Kidney (tissue), 14 donors: ENCODE measurements around the gene FANCI. TPM values are rescaled to one million over a fixed set of nuclear protein-coding genes. Genes with fewer than 3 reads are reported as not detected.
A peak's percentile ranks its signal among the peaks of the same experiment; 100 is the strongest.

Experiments used
- DNase-seq, 5 donors: peaks; one replicate each; pipeline ENCODE4 v3.0.0-alpha.2; 2013 to 2020
- FAIRE-seq: peaks from 2 replicates; lab custom pipeline; 2012; peaks lifted over from hg19 to GRCh38; lab: Jason Lieb, UNC
- H3K27ac ChIP-seq, 2 donors: one replicate each; pipeline ENCODE4 v1.7.0; 2013; ENCODE audit warnings: low read depth in 2 of 2, low read length in 2 of 2, inconsistent platforms in 1 of 2
- H3K27me3 ChIP-seq: one replicate; pipeline ENCODE4 v1.7.1; 2013; ENCODE audit warnings: low read length, inconsistent platforms; ENCODE audit not compliant: control insufficient read depth, insufficient read depth
- H3K36me3 ChIP-seq, 3 donors: one replicate each; pipeline versions ENCODE4 v1.7.0 to v1.7.1; 2013; ENCODE audit warnings: low read length in 3 of 3, control low read depth in 1 of 3, inconsistent platforms in 1 of 3; ENCODE audit not compliant: insufficient read depth in 3 of 3, control insufficient read depth in 2 of 3
- H3K4me1 ChIP-seq, 3 donors: one replicate each; pipeline versions ENCODE4 v1.7.0 to v1.7.1; 2013; ENCODE audit warnings: low read length in 3 of 3, inconsistent platforms in 1 of 3, low read depth in 1 of 3; ENCODE audit not compliant: control insufficient read depth in 2 of 3, insufficient read depth in 2 of 3
- H3K4me3 ChIP-seq, 3 donors: one replicate each; pipeline versions ENCODE4 v1.7.0 to v1.8.1; 2013; ENCODE audit warnings: low read length in 3 of 3, control low read depth in 1 of 3, inconsistent platforms in 1 of 3
- H3K9ac ChIP-seq, 3 donors: one replicate each; pipeline versions ENCODE4 v1.7.0 to v1.7.1; 2013; ENCODE audit warnings: low read length in 3 of 3, control low read depth in 1 of 3, inconsistent platforms in 1 of 3
- H3K9me3 ChIP-seq, 3 donors: one replicate each; pipeline versions ENCODE4 v1.7.0 to v1.7.1; 2013; ENCODE audit warnings: low read length in 3 of 3, control low read depth in 1 of 3, inconsistent platforms in 1 of 3; ENCODE audit not compliant: control insufficient read depth in 2 of 3, insufficient read depth in 1 of 3
- CTCF ChIP-seq: IDR thresholded peaks from 3 replicates; pipeline ENCODE4 v1.5.1; 2012; ENCODE audit warnings: mild to moderate bottlenecking, moderate library complexity, borderline replicate concordance; ENCODE audit not compliant: insufficient read depth; ENCODE audit errors: extremely low read depth
- intact Hi-C: fragments of 100-400 bp; cut with DNase I; formaldehyde crosslinking; loops from one replicate; pipeline ENCODE4 v1.11.1; 2022
- polyA plus RNA-seq: library from polyadenylated mRNA; stranded (reverse); fragments of 350-450 nt; fragmentation: Illumina TruSeq; extraction: RNeasy Lipid Tissue Mini Kit (QIAGEN cat#74804); gene quantifications from one replicate; pipeline ENCODE4 v1.2.3, GENCODE V29; 2014; ENCODE audit warnings: low read depth, low replicate concordance; ENCODE audit not compliant: insufficient read depth
- total RNA-seq: library from RNA; stranded (reverse); fragmentation: NEBNext Ultra II Directional; extraction: Animal tissue kit (Norgen Biotek cat#: 25700); gene quantifications from one replicate; pipeline ENCODE4 v1.2.1, GENCODE V29; 2021
- donor health status: control.
- donor health status: control.
- donor health status: control.
- donor health status: control.
- donor health status: control.
- donor health status: DM: yes; HTN: yes; CAD: no.
- donor health status: Normal renal cell carcinoma (clear cell type).

Gene FANCI
- total and polyA plus RNA-seq, 2 donors from 2014 or later, result 2.4 to 6.6 TPM

- no peak for FAIRE-seq
- Histone ChIP-seq H3K27ac (no peak overlapping the region), H3K9me3 (no peaks in the 10 kb centered on the region), H3K27me3 (no peaks in the 10 kb centered on the region), H3K36me3 (no peaks in the 10 kb centered on the region), H3K4me1 (no peaks in the 10 kb centered on the region), H3K4me3 (no peak overlapping the region), H3K9ac (no peak overlapping the region)
- peak in 1 of 5 donors; percentile 16 for DNase-seq
- intact Hi-C loops, result no loop called here
- TF ChIP-seq CTCF, result no peak
These were observed 102.9 kb downstream of the FANCI start for GRCh38 chr15:89346516-89347231.

- Histone ChIP-seq H3K4me3 (no peak overlapping the region), H3K27ac (no peak overlapping the region), H3K36me3 (no peaks in the 10 kb centered on the region), H3K9ac (no peak overlapping the region), H3K4me1 (no peaks in the 10 kb centered on the region), H3K9me3 (no peaks in the 10 kb centered on the region), H3K27me3 (no peaks in the 10 kb centered on the region)
- DNase-seq, result no peak
- TF ChIP-seq CTCF, result no peak
- intact Hi-C loops, result no loop called here
- FAIRE-seq, result no peak
These were observed 105.4 kb downstream of the FANCI start for GRCh38 chr15:89349206-89349558.

GRCh38 chr15:89352476-89352875, 108.7 kb downstream of the FANCI start:
- FAIRE-seq, result no peak
- H3K9me3 ChIP-seq, result no peaks in the 10 kb centered on the region
- intact Hi-C loops, result no loop called here
- no peak overlapping the region for H3K27ac ChIP-seq
- no peak overlapping the region for H3K4me3 ChIP-seq
- DNase-seq, result no peak
- no peak overlapping the region for H3K9ac ChIP-seq
- H3K4me1 ChIP-seq, result no peaks in the 10 kb centered on the region
- no peaks in the 10 kb centered on the region for H3K36me3 ChIP-seq
- TF ChIP-seq CTCF, result no peak
- H3K27me3 ChIP-seq, result no peaks in the 10 kb centered on the region

- TF ChIP-seq CTCF, result no peak
- no peak overlapping the region for H3K27ac ChIP-seq
- no peak for DNase-seq
- no peaks in the 10 kb centered on the region for H3K4me1 ChIP-seq
- H3K36me3 ChIP-seq, result no peaks in the 10 kb centered on the region
- no peaks in the 10 kb centered on the region for H3K9me3 ChIP-seq
- H3K27me3 ChIP-seq, result peaks cover 9% of the 10 kb centered on the region
- intact Hi-C loops, result no loop called here
- no peak for FAIRE-seq
- H3K4me3 ChIP-seq, result no peak overlapping the region
- H3K9ac ChIP-seq, result no peak overlapping the region
These were observed 110.2 kb downstream of the FANCI start for GRCh38 chr15:89353991-89354390.
